ENCODE results near the gene SCARB1.

The SCARB1 gene

GRCh38 chr12:124809878-124810277, 53.8 kb downstream of the SCARB1 start:
- Histone ChIP-seq H4K20me1 (ENCODE audit: insufficient read depth, low read length) (no peaks in the 10 kb centered on the region), H3K9me3 (replicated peaks; ENCODE audit: insufficient read depth, low read length) (no peaks in the 10 kb centered on the region), H3K36me3 (replicated peaks; ENCODE audit: insufficient read depth, low read length) (no peaks in the 10 kb centered on the region), H3K9ac (ENCODE audit: low read length) (no peak overlapping the region), H3K4me1 (ENCODE audit: low read length) (no peaks in the 10 kb centered on the region), H3K27ac (ENCODE audit: low read length) (no peak overlapping the region), H3K4me3 (ENCODE audit: low read length) (no peak overlapping the region), H3K27me3 (replicated peaks; ENCODE audit: insufficient read depth, low read length) (no peaks in the 10 kb centered on the region), H2AFZ (ENCODE audit: low read length) (no peak overlapping the region), H3K4me2 (ENCODE audit: low read depth, low read length) (no peak overlapping the region), H3F3A (ENCODE audit: insufficient read depth, low read length) (no peaks in the 10 kb centered on the region), H3K79me2 (ENCODE audit: low read length) (no peaks in the 10 kb centered on the region), H3K9me2 (replicated peaks; ENCODE audit: insufficient read depth, low read length) (no peaks in the 10 kb centered on the region)
- no peak for TF ChIP-seq EZH2 (optimal IDR thresholded peaks at IDR 0.05; ENCODE audit: low read depth, low read length)
- TF ChIP-seq EZH2phosphoT487 (IDR thresholded peaks at IDR 0.05; ENCODE audit: low read length) = no peak
- TF ChIP-seq CTCF (IDR thresholded peaks at IDR 0.05; ENCODE audit: low read length) = no peak
- DNase-seq = no peak

GRCh38 chr12:124809391-124809790, 54.3 kb downstream of the SCARB1 start:
- no peak for DNase-seq
- H3K4me2 ChIP-seq (ENCODE audit: low read depth, low read length) = no peak overlapping the region
- H3K4me3 ChIP-seq (ENCODE audit: low read length) = no peak overlapping the region
- H3F3A ChIP-seq (ENCODE audit: insufficient read depth, low read length) = no peaks in the 10 kb centered on the region
- no peak for TF ChIP-seq CTCF (IDR thresholded peaks at IDR 0.05; ENCODE audit: low read length)
- TF ChIP-seq EZH2 (optimal IDR thresholded peaks at IDR 0.05; ENCODE audit: low read depth, low read length) = no peak
- TF ChIP-seq EZH2phosphoT487 (IDR thresholded peaks at IDR 0.05; ENCODE audit: low read length) = no peak
- no peaks in the 10 kb centered on the region for H3K27me3 ChIP-seq (replicated peaks; ENCODE audit: insufficient read depth, low read length)
- H3K4me1 ChIP-seq (ENCODE audit: low read length) = no peaks in the 10 kb centered on the region
- H3K9me3 ChIP-seq (replicated peaks; ENCODE audit: insufficient read depth, low read length) = no peaks in the 10 kb centered on the region
- H3K36me3 ChIP-seq (replicated peaks; ENCODE audit: insufficient read depth, low read length) = no peaks in the 10 kb centered on the region
- no peaks in the 10 kb centered on the region for H4K20me1 ChIP-seq (ENCODE audit: insufficient read depth, low read length)
- H3K27ac ChIP-seq (ENCODE audit: low read length) = no peak overlapping the region
- no peaks in the 10 kb centered on the region for H3K9me2 ChIP-seq (replicated peaks; ENCODE audit: insufficient read depth, low read length)
- no peaks in the 10 kb centered on the region for H3K79me2 ChIP-seq (ENCODE audit: low read length)
- H3K9ac ChIP-seq (ENCODE audit: low read length) = no peak overlapping the region
- H2AFZ ChIP-seq (ENCODE audit: low read length) = no peak overlapping the region

- no peak for TF ChIP-seq CTCF (IDR thresholded peaks at IDR 0.05; ENCODE audit: low read length)
- no peak for TF ChIP-seq EZH2 (optimal IDR thresholded peaks at IDR 0.05; ENCODE audit: low read depth, low read length)
- no peak for TF ChIP-seq EZH2phosphoT487 (IDR thresholded peaks at IDR 0.05; ENCODE audit: low read length)
- Histone ChIP-seq H3K4me2 (ENCODE audit: low read depth, low read length) (no peak overlapping the region), H4K20me1 (ENCODE audit: insufficient read depth, low read length) (no peaks in the 10 kb centered on the region), H3K27ac (ENCODE audit: low read length) (no peak overlapping the region), H3K9me2 (replicated peaks; ENCODE audit: insufficient read depth, low read length) (no peaks in the 10 kb centered on the region), H3K4me1 (ENCODE audit: low read length) (no peaks in the 10 kb centered on the region), H3F3A (ENCODE audit: insufficient read depth, low read length) (no peaks in the 10 kb centered on the region), H3K9me3 (replicated peaks; ENCODE audit: insufficient read depth, low read length) (no peaks in the 10 kb centered on the region), H3K27me3 (replicated peaks; ENCODE audit: insufficient read depth, low read length) (no peaks in the 10 kb centered on the region), H3K79me2 (ENCODE audit: low read length) (no peaks in the 10 kb centered on the region), H3K9ac (ENCODE audit: low read length) (no peak overlapping the region), H3K36me3 (replicated peaks; ENCODE audit: insufficient read depth, low read length) (no peaks in the 10 kb centered on the region), H2AFZ (ENCODE audit: low read length) (no peak overlapping the region), H3K4me3 (ENCODE audit: low read length) (no peak overlapping the region)
- no peak for DNase-seq
These were observed 55.4 kb downstream of the SCARB1 start for GRCh38 chr12:124808272-124808671.
